GM23248 (cell line): ENCODE results near the gene DTNB. TPM values are rescaled to one million over a fixed set of nuclear protein-coding genes. Genes with fewer than 3 reads are reported as not detected.
A peak's percentile ranks its signal among the peaks of the same experiment; 100 is the strongest.

Source experiments
- DNase-seq: peaks from one replicate; pipeline ENCODE4 v3.0.0-alpha.2; 2015
- H2AFZ ChIP-seq: fragments of 200-600 bp; sonication (generic); 2 replicates; pipeline ENCODE4 v1.6.1; 2016; ENCODE audit warnings: antibody characterized with exemption
- H3F3A ChIP-seq: fragments of 200-600 bp; sonication (generic); 2 replicates; pipeline ENCODE4 v1.6.1; 2016; ENCODE audit warnings: mild to moderate bottlenecking, antibody characterized with exemption, mixed run types; ENCODE audit not compliant: insufficient read depth
- H3K27ac ChIP-seq: fragments of 200-600 bp; sonication (generic); 2 replicates; pipeline ENCODE4 v1.5.1; 2016; ENCODE audit warnings: mild to moderate bottlenecking
- H3K27me3 ChIP-seq: fragments of 200-600 bp; sonication (generic); replicated peaks from 2 replicates; pipeline ENCODE4 v1.6.1; 2016; ENCODE audit warnings: mild to moderate bottlenecking; ENCODE audit not compliant: insufficient read depth
- H3K36me3 ChIP-seq: fragments of 200-600 bp; sonication (generic); 2 replicates; pipeline ENCODE4 v1.6.1; 2016; ENCODE audit warnings: low read depth, mild to moderate bottlenecking
- H3K4me1 ChIP-seq: fragments of 200-600 bp; sonication (generic); 2 replicates; pipeline ENCODE4 v1.6.1; 2016; ENCODE audit warnings: mild to moderate bottlenecking; ENCODE audit not compliant: insufficient read depth
- H3K4me2 ChIP-seq: fragments of 200-600 bp; sonication (generic); one replicate; pipeline ENCODE4 v1.6.1; 2016; ENCODE audit warnings: mild to moderate bottlenecking; ENCODE audit not compliant: unreplicated experiment
- H3K4me3 ChIP-seq: fragments of 200-600 bp; sonication (generic); 2 replicates; pipeline ENCODE4 v1.5.1; 2016; ENCODE audit warnings: mild to moderate bottlenecking
- H3K79me2 ChIP-seq: fragments of 200-600 bp; sonication (generic); 2 replicates; pipeline ENCODE4 v1.6.1; 2016; ENCODE audit warnings: mild to moderate bottlenecking; ENCODE audit not compliant: insufficient read depth
- H3K9ac ChIP-seq: fragments of 200-600 bp; sonication (generic); 2 replicates; pipeline ENCODE4 v1.6.1; 2016; ENCODE audit warnings: mild to moderate bottlenecking
- H3K9me2 ChIP-seq: fragments of 200-600 bp; sonication (generic); 2 replicates; pipeline ENCODE4 v1.6.1; 2016; ENCODE audit warnings: mixed run types, mild to moderate bottlenecking, moderate library complexity; ENCODE audit not compliant: insufficient read depth
- H3K9me3 ChIP-seq: fragments of 200-600 bp; sonication (generic); one replicate; pipeline ENCODE4 v1.6.1; 2017; ENCODE audit warnings: low read depth
- H4K20me1 ChIP-seq: fragments of 200-600 bp; sonication (generic); 2 replicates; pipeline ENCODE4 v1.6.0; 2016; ENCODE audit not compliant: insufficient read depth
- EZH2 ChIP-seq: fragments of 200-600 bp; sonication (generic); IDR thresholded peaks from 2 replicates; pipeline ENCODE4 v1.6.1; 2018; ENCODE audit warnings: antibody characterized with exemption, mild to moderate bottlenecking; ENCODE audit not compliant: insufficient read depth, poor library complexity, severe bottlenecking
- EZH2phosphoT487 ChIP-seq: fragments of 200-600 bp; sonication (generic); IDR thresholded peaks from 2 replicates; pipeline ENCODE4 v1.6.1; 2018; ENCODE audit warnings: antibody characterized with exemption, moderate library complexity, mild to moderate bottlenecking, low read depth; ENCODE audit not compliant: insufficient read depth
- WGBS, 2 experiments: methylation state at CpG; one replicate each; pipeline ENCODE4 v1.1.6; 2015 to 2017; ENCODE audit warnings: low lambda C conversion rate in 2 of 2, low coverage in 1 of 2; ENCODE audit errors: missing lambda C conversion rate in 2 of 2; 5-methylcytosine and 5-hydroxymethylcytosine counted together
- in situ Hi-C: fragments of 300-500 bp; cut with MboI; formaldehyde crosslinking; loops from 2 replicates; pipeline ENCODE4 v1.15.0; 2020
- polyA plus RNA-seq: library from polyadenylated mRNA; unstranded; fragments of >200 nt; fragmentation: Nextera tagmentation; extraction: Ambion mirVana; gene quantifications from 2 replicates; pipeline ENCODE4 v1.2.1, GENCODE V29; 2016
- total RNA-seq: library from RNA; depleted of rRNA; stranded (reverse); fragments of >200 nt; shearing (Covaris generic); gene quantifications from 2 replicates; pipeline ENCODE4 v1.2.3, GENCODE V29; 2014

The DTNB gene
- total and polyA plus RNA-seq, 2 experiments from 2014 or later, result 1.1 to 4.0 TPM

DNA sequence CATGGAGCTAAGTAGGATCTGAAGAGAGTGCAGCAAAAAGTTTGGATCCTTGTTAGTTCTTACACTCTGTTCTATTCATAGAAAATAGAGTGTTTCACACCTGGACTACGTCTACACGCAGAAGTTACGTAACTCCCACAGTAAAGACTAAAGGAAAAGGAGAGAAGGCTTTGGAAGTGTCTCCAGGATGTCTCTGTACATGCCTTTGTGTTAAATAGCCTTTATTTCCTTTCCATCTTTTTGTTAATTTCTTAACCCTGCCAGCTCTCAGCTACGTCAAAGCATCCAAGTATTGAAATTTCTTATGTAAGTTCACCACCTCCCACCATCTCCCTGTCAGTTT lies 8.4 kb downstream of the DTNB start:
- no peak for DNase-seq
- H3F3A ChIP-seq, result no peaks in the 10 kb centered on the region
- no peak overlapping the region for H3K27ac ChIP-seq
- no peaks in the 10 kb centered on the region for H3K4me1 ChIP-seq
- H3K9me3 ChIP-seq, result no peaks in the 10 kb centered on the region
- no peak overlapping the region for H3K4me2 ChIP-seq
- H3K36me3 ChIP-seq, result no peaks in the 10 kb centered on the region
- in situ Hi-C loops, result no loop called here
- WGBS, 2 experiments, result 88% methylated on average over 4 of the region's 4 CpGs
- no peak overlapping the region for H3K9ac ChIP-seq
- no peaks in the 10 kb centered on the region for H3K79me2 ChIP-seq
- no peak overlapping the region for H3K4me3 ChIP-seq
- no peaks in the 10 kb centered on the region for H3K9me2 ChIP-seq
- H2AFZ ChIP-seq, result no peak overlapping the region
- H3K27me3 ChIP-seq, result no peaks in the 10 kb centered on the region
- TF ChIP-seq EZH2phosphoT487 (no peak), EZH2 (no peak)
- no peaks in the 10 kb centered on the region for H4K20me1 ChIP-seq

DNA sequence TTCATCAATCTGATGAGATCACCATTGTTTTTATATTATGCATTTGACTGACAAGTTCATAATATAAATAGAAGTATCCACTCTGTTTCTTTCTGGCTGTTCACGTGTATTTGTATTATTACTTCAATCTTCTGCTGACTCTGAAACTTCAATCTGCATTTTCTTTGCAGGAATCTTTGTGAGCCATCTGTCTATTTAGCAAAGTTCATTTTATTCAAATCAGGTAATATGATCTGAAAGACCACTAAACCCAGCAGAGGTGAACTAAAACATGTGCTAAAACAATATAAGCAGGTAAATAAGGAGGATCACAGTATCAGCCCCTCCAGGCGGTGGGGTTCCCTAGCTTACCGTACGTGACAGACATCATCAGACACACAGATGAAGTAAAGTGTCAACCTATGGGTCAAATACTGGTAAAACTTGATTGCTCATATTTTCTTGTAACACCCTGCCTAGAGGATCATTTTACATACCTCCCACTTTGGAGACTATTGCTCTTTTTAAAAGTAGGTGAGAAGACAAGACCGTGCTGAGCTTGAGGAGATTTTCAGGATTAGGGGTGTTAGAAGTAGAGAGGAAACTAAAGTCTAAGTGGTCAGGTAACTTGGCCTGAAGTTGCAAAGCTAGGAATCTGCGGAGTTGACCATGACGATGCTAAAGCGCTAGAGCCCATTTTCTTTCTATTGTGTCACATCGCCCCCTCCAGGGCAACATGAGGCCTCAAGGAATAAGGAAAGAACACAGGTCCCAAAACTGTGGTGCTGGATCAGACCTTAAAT lies 9.0 kb downstream of the DTNB start:
- Histone ChIP-seq H3K4me3 (no peak overlapping the region), H3K9me3 (no peaks in the 10 kb centered on the region), H3K4me2 (no peak overlapping the region), H3K9me2 (no peaks in the 10 kb centered on the region), H4K20me1 (no peaks in the 10 kb centered on the region), H3K9ac (no peak overlapping the region), H3F3A (no peaks in the 10 kb centered on the region), H3K4me1 (no peaks in the 10 kb centered on the region), H3K79me2 (no peaks in the 10 kb centered on the region), H2AFZ (no peak overlapping the region), H3K27ac (no peak overlapping the region), H3K36me3 (no peaks in the 10 kb centered on the region), H3K27me3 (no peaks in the 10 kb centered on the region)
- TF ChIP-seq EZH2phosphoT487 (no peak), EZH2 (no peak)
- WGBS, 2 experiments, result 81 to 82% methylated on average over 9 of the region's 9 CpGs
- peak; percentile 57 for DNase-seq
- in situ Hi-C loops, result no loop called here

DNA sequence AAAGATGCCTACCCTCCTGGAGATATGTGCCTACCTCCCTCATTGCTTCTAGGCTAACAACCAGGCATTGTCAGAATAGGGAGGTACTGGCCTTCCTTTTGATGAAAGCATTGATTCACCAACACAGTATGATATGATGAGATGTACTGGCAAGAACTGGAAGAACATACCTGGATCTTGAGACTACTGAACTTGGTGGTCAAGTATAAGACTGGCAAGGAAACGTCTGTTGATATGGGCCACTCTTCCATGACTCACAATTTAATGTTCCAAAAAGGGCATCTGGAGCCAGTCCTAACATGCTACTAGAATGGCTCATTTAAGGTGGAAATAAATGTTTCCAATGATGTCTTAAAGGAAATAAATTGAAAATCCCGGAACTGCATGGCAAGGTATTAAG lies 18.1 kb downstream of the DTNB start:
- in situ Hi-C loops, result no loop called here

DNA sequence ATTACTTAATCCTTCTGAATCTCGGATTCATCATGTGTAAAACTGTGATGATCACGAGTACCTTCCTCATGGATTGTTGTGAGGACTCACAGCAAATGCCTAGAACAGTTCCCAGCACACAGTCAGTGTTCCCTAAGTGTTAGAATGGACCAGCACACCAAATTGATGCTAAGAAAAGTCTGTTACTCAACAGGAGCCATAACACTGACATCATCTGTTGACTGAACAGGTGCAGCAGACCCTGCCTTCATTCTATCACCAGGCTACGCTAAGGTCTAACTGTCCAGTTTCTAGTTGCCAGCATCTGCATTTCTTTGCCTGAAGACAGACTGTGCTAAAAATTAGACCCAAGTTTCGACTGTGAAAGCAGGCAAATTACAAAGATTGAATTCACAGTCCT lies 18.6 kb downstream of the DTNB start:
- Histone ChIP-seq H3K4me1 (peaks cover 5% of the 10 kb centered on the region; the same call in 1 of the 2 replicates), H4K20me1 (no peaks in the 10 kb centered on the region), H3K9ac (no peak overlapping the region), H3F3A (no peaks in the 10 kb centered on the region), H3K27ac (no peak overlapping the region), H3K36me3 (no peaks in the 10 kb centered on the region), H3K27me3 (no peaks in the 10 kb centered on the region), H3K9me3 (no peaks in the 10 kb centered on the region), H3K4me2 (no peak overlapping the region), H2AFZ (no peak overlapping the region), H3K4me3 (no peak overlapping the region), H3K79me2 (no peaks in the 10 kb centered on the region), H3K9me2 (no peaks in the 10 kb centered on the region)
- no peak for DNase-seq
- TF ChIP-seq EZH2phosphoT487, result no peak
- no peak for TF ChIP-seq EZH2
- WGBS, 2 experiments, result 67 to 77% methylated on average over 4 of the region's 4 CpGs
- in situ Hi-C loops, result no loop called here

More for the DNA sequence above, 18.1 kb downstream of the DTNB start:
- DNase-seq, result no peak
- Histone ChIP-seq H3K9me3 (no peaks in the 10 kb centered on the region), H3K4me2 (no peak overlapping the region), H4K20me1 (no peaks in the 10 kb centered on the region), H3F3A (no peaks in the 10 kb centered on the region), H3K9me2 (no peaks in the 10 kb centered on the region), H3K4me1 (peaks cover 5% of the 10 kb centered on the region; the same call in 1 of the 2 replicates), H3K9ac (no peak overlapping the region), H3K27me3 (no peaks in the 10 kb centered on the region), H3K79me2 (no peaks in the 10 kb centered on the region), H3K36me3 (no peaks in the 10 kb centered on the region), H3K27ac (no peak overlapping the region), H2AFZ (no peak overlapping the region), H3K4me3 (no peak overlapping the region)
- TF ChIP-seq EZH2phosphoT487, result no peak
- TF ChIP-seq EZH2, result no peak
- WGBS, 2 experiments, result 25 to 36% methylated on average over 2 of the region's 2 CpGs
